Thymus (tissue), 11 donors: Measurements from ENCODE around the gene NAT14. TPM values are rescaled to one million over a fixed set of nuclear protein-coding genes. Genes with fewer than 3 reads are reported as not detected.
"Not testable (repeated sequence)": the region's sequence is repeated elsewhere in the genome, so short reads cannot be mapped to it uniquely, and the experiment has no call there.

Experiments used
- DNase-seq, 9 donors: peaks; one replicate each; pipeline ENCODE4 v3.0.0-alpha.2; 2013; ENCODE audit warnings: low spot score in 9 of 9, low read depth in 6 of 9, missing footprints in 1 of 9
- H3K27ac ChIP-seq, 2 donors: one replicate each; pipeline ENCODE4 v1.5.1; 2013; ENCODE audit warnings: control low read depth in 1 of 2, low read depth in 1 of 2, low read length in 1 of 2, mild to moderate bottlenecking in 1 of 2, moderate library complexity in 1 of 2
- H3K27me3 ChIP-seq, 2 donors: one replicate each; pipeline ENCODE4 v1.5.1; 2013; ENCODE audit warnings: low read length in 1 of 2; ENCODE audit not compliant: control insufficient read depth in 2 of 2, insufficient read depth in 1 of 2
- H3K36me3 ChIP-seq, 2 donors: one replicate each; pipeline ENCODE4 v1.5.1; 2013; ENCODE audit warnings: low read length in 1 of 2, mild to moderate bottlenecking in 1 of 2, moderate library complexity in 1 of 2; ENCODE audit not compliant: control insufficient read depth in 2 of 2, insufficient read depth in 2 of 2
- H3K4me1 ChIP-seq, 2 donors: one replicate each; pipeline ENCODE4 v1.5.1; 2013; ENCODE audit warnings: low read length in 2 of 2; ENCODE audit not compliant: control insufficient read depth in 2 of 2, insufficient read depth in 2 of 2
- H3K4me3 ChIP-seq, 2 donors: one replicate each; pipeline ENCODE4 v1.5.1; 2013; ENCODE audit warnings: low read length in 2 of 2, control low read depth in 1 of 2, mild to moderate bottlenecking in 1 of 2
- H3K9me3 ChIP-seq, 2 donors: one replicate each; pipeline ENCODE4 v1.5.1; 2013; ENCODE audit warnings: low read length in 1 of 2, mild to moderate bottlenecking in 1 of 2; ENCODE audit not compliant: control insufficient read depth in 2 of 2, insufficient read depth in 1 of 2
- WGBS: extraction: QIAGEN DNeasy Blood & Tissue Kit; methylation state at CpG from one replicate; pipeline ENCODE4 v1.1.7; 2013; 5-methylcytosine and 5-hydroxymethylcytosine counted together
- polyA plus RNA-seq: library from polyadenylated mRNA; stranded (reverse); fragments of 200-250 nt; gene quantifications from one replicate; pipeline ENCODE4 v1.2.3, GENCODE V29; 2013
- total RNA-seq: library from RNA; stranded (reverse); fragments of 120-200 nt; gene quantifications from one replicate; pipeline ENCODE4 v1.2.4, GENCODE V29; 2013
- donor health status: healthy.

The NAT14 gene
- total and polyA plus RNA-seq, 2 donors: 58.2 to 116 TPM

- 96% methylated on average over 26 of the region's 26 CpGs for WGBS
- Histone ChIP-seq H3K9me3 (peaks cover 0 to 1% of the 10 kb centered on the region in 2 donors), H3K4me1 (no peaks in the 10 kb centered on the region), H3K36me3 (no peaks in the 10 kb centered on the region), H3K27me3 (peaks cover 0 to 9% of the 10 kb centered on the region in 2 donors), H3K4me3 (no peak overlapping the region), H3K27ac (no peak overlapping the region)
- DNase-seq: no peak
Measured at GRCh38 chr19:55530996-55531395, 46.0 kb downstream of the NAT14 start.

GRCh38 chr19:55534280-55534679, 49.3 kb downstream of the NAT14 start:
- not testable (repeated sequence) for H3K36me3 ChIP-seq, H3K4me3 ChIP-seq, H3K4me1 ChIP-seq, DNase-seq, H3K9me3 ChIP-seq, H3K27me3 ChIP-seq, H3K27ac ChIP-seq
- 96% methylated on average over 7 of the region's 7 CpGs for WGBS

GRCh38 chr19:55535173-55535964, 50.4 kb downstream of the NAT14 start:
- no peak overlapping the region for H3K4me3 ChIP-seq
- H3K27ac ChIP-seq: no peak overlapping the region
- H3K27me3 ChIP-seq: no peaks in the 10 kb centered on the region
- no peaks in the 10 kb centered on the region for H3K4me1 ChIP-seq
- 92% methylated on average over 12 of the region's 12 CpGs for WGBS
- H3K36me3 ChIP-seq: no peaks in the 10 kb centered on the region
- H3K9me3 ChIP-seq: peaks cover 0 to 1% of the 10 kb centered on the region in 2 donors
- no peak for DNase-seq

GRCh38 chr19:55535965-55536350, 51.0 kb downstream of the NAT14 start:
- Histone ChIP-seq H3K4me1 (no peaks in the 10 kb centered on the region), H3K9me3 (peaks cover 0 to 1% of the 10 kb centered on the region in 2 donors), H3K36me3 (no peaks in the 10 kb centered on the region), H3K27ac (no peak overlapping the region), H3K4me3 (no peak overlapping the region), H3K27me3 (no peaks in the 10 kb centered on the region)
- no peak for DNase-seq
- WGBS: 97% methylated on average over 22 of the region's 22 CpGs

GRCh38 chr19:55536366-55536765, 51.4 kb downstream of the NAT14 start:
- no peaks in the 10 kb centered on the region for H3K36me3 ChIP-seq
- 92% methylated on average over 11 of the region's 11 CpGs for WGBS
- no peaks in the 10 kb centered on the region for H3K9me3 ChIP-seq
- no peak overlapping the region for H3K4me3 ChIP-seq
- H3K27me3 ChIP-seq: no peaks in the 10 kb centered on the region
- no peak overlapping the region for H3K27ac ChIP-seq
- no peak for DNase-seq
- no peaks in the 10 kb centered on the region for H3K4me1 ChIP-seq

Other genes starting within 250 kb of the NAT14 start
- gene PPP6R1, start 226.2 kb upstream of the NAT14 start, total RNA-seq: 36.0 TPM
- gene PPP6R1, start 226.2 kb upstream of the NAT14 start, polyA plus RNA-seq: 48.5 TPM
- 16.4 TPM for gene HSPBP1, start 205.1 kb upstream of the NAT14 start, total RNA-seq
- 21.8 TPM for gene HSPBP1, start 205.1 kb upstream of the NAT14 start, polyA plus RNA-seq
- gene BRSK1, start 201.2 kb upstream of the NAT14 start, total RNA-seq: 3.1 TPM
- 2.9 TPM for gene BRSK1, start 201.2 kb upstream of the NAT14 start, polyA plus RNA-seq
- 0.76 TPM for gene TMEM150B, start 159.8 kb upstream of the NAT14 start, total RNA-seq
- gene TMEM150B, start 159.8 kb upstream of the NAT14 start, polyA plus RNA-seq: 2.0 TPM
- 7.7 TPM for gene KMT5C, start 145.3 kb upstream of the NAT14 start, total RNA-seq
- gene KMT5C, start 145.3 kb upstream of the NAT14 start, polyA plus RNA-seq: 23.5 TPM
- 2.6 TPM for gene COX6B2, start 130.5 kb upstream of the NAT14 start, total RNA-seq
- gene COX6B2, start 130.5 kb upstream of the NAT14 start, polyA plus RNA-seq: 40.4 TPM
- gene GARIN5B, start 121.9 kb upstream of the NAT14 start, total RNA-seq: not detected
- 0.05 TPM for gene GARIN5B, start 121.9 kb upstream of the NAT14 start, polyA plus RNA-seq
- 0.38 TPM for gene IL11, start 114.7 kb upstream of the NAT14 start, total RNA-seq
- 1.5 TPM for gene IL11, start 114.7 kb upstream of the NAT14 start, polyA plus RNA-seq
- gene TMEM190, start 108.4 kb upstream of the NAT14 start, total RNA-seq: 0.14 TPM
- gene TMEM190, start 108.4 kb upstream of the NAT14 start, polyA plus RNA-seq: 3.4 TPM
- 2.5 TPM for gene TMEM238, start 100.9 kb upstream of the NAT14 start, total RNA-seq
- 0.23 TPM for gene TMEM238, start 100.9 kb upstream of the NAT14 start, polyA plus RNA-seq
- 667 TPM for gene RPL28, start 99.3 kb upstream of the NAT14 start, total RNA-seq
- gene RPL28, start 99.3 kb upstream of the NAT14 start, polyA plus RNA-seq: 2,578 TPM
- 120 TPM for gene UBE2S, start 77.4 kb upstream of the NAT14 start, total RNA-seq
- 14.6 TPM for gene UBE2S, start 77.4 kb upstream of the NAT14 start, polyA plus RNA-seq
- gene SHISA7, start 41.9 kb upstream of the NAT14 start, total RNA-seq: 0.05 TPM
- 0.11 TPM for gene SHISA7, start 41.9 kb upstream of the NAT14 start, polyA plus RNA-seq
- 26.4 TPM for gene ISOC2, start 23.5 kb upstream of the NAT14 start, total RNA-seq
- gene ISOC2, start 23.5 kb upstream of the NAT14 start, polyA plus RNA-seq: 24.8 TPM
- not detected for gene C19orf85, start 20.4 kb upstream of the NAT14 start, total RNA-seq
- gene C19orf85, start 20.4 kb upstream of the NAT14 start, polyA plus RNA-seq: not detected
- gene ZNF628, start 8.6 kb upstream of the NAT14 start, total RNA-seq: 1.1 TPM
- 4.8 TPM for gene ZNF628, start 8.6 kb upstream of the NAT14 start, polyA plus RNA-seq
- 0.80 TPM for gene SSC5D, start 3.2 kb downstream of the NAT14 start, total RNA-seq
- 1.8 TPM for gene SSC5D, start 3.2 kb downstream of the NAT14 start, polyA plus RNA-seq
- not detected for gene SBK2, start 51.9 kb downstream of the NAT14 start, total RNA-seq
- gene SBK2, start 51.9 kb downstream of the NAT14 start, polyA plus RNA-seq: not detected
- not detected for gene SBK3, start 60.4 kb downstream of the NAT14 start, total RNA-seq
- gene SBK3, start 60.4 kb downstream of the NAT14 start, polyA plus RNA-seq: 0.11 TPM
- gene ZNF579, start 95.7 kb downstream of the NAT14 start, total RNA-seq: 2.3 TPM
- gene ZNF579, start 95.7 kb downstream of the NAT14 start, polyA plus RNA-seq: 5.5 TPM
- 4.6 TPM for gene FIZ1, start 114.3 kb downstream of the NAT14 start, total RNA-seq
- 11.9 TPM for gene FIZ1, start 114.3 kb downstream of the NAT14 start, polyA plus RNA-seq
- 13.3 TPM for gene ZNF524, start 115.1 kb downstream of the NAT14 start, total RNA-seq
- gene ZNF524, start 115.1 kb downstream of the NAT14 start, polyA plus RNA-seq: 25.0 TPM
- gene ZNF865, start 120.5 kb downstream of the NAT14 start, total RNA-seq: 0.85 TPM
- gene ZNF865, start 120.5 kb downstream of the NAT14 start, polyA plus RNA-seq: 7.2 TPM
- gene ZNF784, start 139.4 kb downstream of the NAT14 start, total RNA-seq: 2.7 TPM
- gene ZNF784, start 139.4 kb downstream of the NAT14 start, polyA plus RNA-seq: 5.4 TPM
- 6.4 TPM for gene ZNF580, start 155.8 kb downstream of the NAT14 start, total RNA-seq
- 32.9 TPM for gene ZNF580, start 155.8 kb downstream of the NAT14 start, polyA plus RNA-seq
- 19.0 TPM for gene ZNF581, start 158.5 kb downstream of the NAT14 start, total RNA-seq
- 22.9 TPM for gene ZNF581, start 158.5 kb downstream of the NAT14 start, polyA plus RNA-seq
- gene CCDC106, start 163.0 kb downstream of the NAT14 start, total RNA-seq: 6.2 TPM
- 17.2 TPM for gene CCDC106, start 163.0 kb downstream of the NAT14 start, polyA plus RNA-seq
- 137 TPM for gene U2AF2, start 169.8 kb downstream of the NAT14 start, total RNA-seq
- gene U2AF2, start 169.8 kb downstream of the NAT14 start, polyA plus RNA-seq: 123 TPM
- 9.9 TPM for gene EPN1, start 190.0 kb downstream of the NAT14 start, total RNA-seq
- 34.6 TPM for gene EPN1, start 190.0 kb downstream of the NAT14 start, polyA plus RNA-seq